Subcutaneous abdominal adipose tissue (tissue), 5 donors: ENCODE data around the gene AK3.
"Not testable (repeated sequence)": the region's sequence is repeated elsewhere in the genome, so short reads cannot be mapped to it uniquely, and the experiment has no call there.

ENCODE experiments used
- H3K27ac ChIP-seq: one replicate; pipeline ENCODE4 v1.7.0; 2013; ENCODE audit warnings: low read depth, mild to moderate bottlenecking, inconsistent platforms, low read length, moderate library complexity
- H3K27me3 ChIP-seq, 5 donors: one replicate each; pipeline ENCODE4 v1.7.0; 2013; ENCODE audit warnings: low read length in 5 of 5, inconsistent platforms in 1 of 5; ENCODE audit not compliant: control insufficient read depth in 5 of 5, insufficient read depth in 4 of 5
- H3K36me3 ChIP-seq, 5 donors: one replicate each; pipeline ENCODE4 v1.7.0; 2013; ENCODE audit warnings: low read length in 5 of 5; ENCODE audit not compliant: control insufficient read depth in 5 of 5, insufficient read depth in 5 of 5
- H3K4me1 ChIP-seq, 5 donors: one replicate each; pipeline ENCODE4 v1.7.0; 2013; ENCODE audit warnings: low read length in 5 of 5, mild to moderate bottlenecking in 3 of 5, moderate library complexity in 1 of 5; ENCODE audit not compliant: control insufficient read depth in 5 of 5, insufficient read depth in 5 of 5
- H3K4me3 ChIP-seq, 5 donors: one replicate each; pipeline ENCODE4 v1.7.0; 2013; ENCODE audit warnings: low read length in 5 of 5, low read depth in 1 of 5
- H3K9ac ChIP-seq, 5 donors: one replicate each; pipeline ENCODE4 v1.7.0; 2013; ENCODE audit warnings: low read length in 5 of 5, mild to moderate bottlenecking in 4 of 5, moderate library complexity in 3 of 5
- H3K9me3 ChIP-seq, 5 donors: one replicate each; pipeline ENCODE4 v1.7.0; 2013; ENCODE audit warnings: low read length in 5 of 5; ENCODE audit not compliant: control insufficient read depth in 5 of 5
- donor health status: healthy.
- donor health status: healthy.
- donor health status: healthy.
- donor health status: healthy.
- donor health status: healthy.

Gene AK3

GRCh38 chr9:4662989-4663792 is 77.8 kb downstream of the AK3 start:
- H3K4me1 ChIP-seq = peaks cover 4 to 47% (median 43%) of the 10 kb centered on the region in 5 donors
- H3K9ac ChIP-seq = peak overlapping the region in 2 of 5 donors; percentile 71 to 81
- peak overlapping the region; percentile 59 to 79 (median 73) for H3K4me3 ChIP-seq
- no peaks in the 10 kb centered on the region for H3K9me3 ChIP-seq
- H3K36me3 ChIP-seq = no peaks in the 10 kb centered on the region
- no peaks in the 10 kb centered on the region for H3K27me3 ChIP-seq
- H3K27ac ChIP-seq = peak overlapping the region; percentile 65

- H3K9ac ChIP-seq = peak within 1 kb of the TSS; percentile 48 to 81 (median 77)
- H3K4me3 ChIP-seq = peak within 1 kb of the TSS; percentile 64 to 79 (median 73)
- peak within 1 kb of the TSS; percentile 65 for H3K27ac ChIP-seq
- H3K36me3 ChIP-seq = no peaks in the 10 kb centered on the region
- H3K4me1 ChIP-seq = peaks cover 4 to 47% (median 43%) of the 10 kb centered on the region in 5 donors
- H3K27me3 ChIP-seq = no peaks in the 10 kb centered on the region
- H3K9me3 ChIP-seq = no peaks in the 10 kb centered on the region
Measured at GRCh38 chr9:4662108-4662988, 78.7 kb downstream of the AK3 start, which contains the start of gene PLPP6. Gene PLPP6, plus strand, starts transcription at chr9:4662294. Its CDS starts 82 bp downstream, at chr9:4662376.

GRCh38 chr9:4661611-4662010 is 79.4 kb downstream of the AK3 start:
- H3K9ac ChIP-seq = peak overlapping the region in 4 of 5 donors; percentile 2 to 81 (median 74)
- peaks cover 4 to 45% (median 43%) of the 10 kb centered on the region in 5 donors for H3K4me1 ChIP-seq
- peak overlapping the region; percentile 64 to 79 (median 73) for H3K4me3 ChIP-seq
- no peaks in the 10 kb centered on the region for H3K36me3 ChIP-seq
- peak overlapping the region; percentile 26 for H3K27ac ChIP-seq
- no peaks in the 10 kb centered on the region for H3K9me3 ChIP-seq
- H3K27me3 ChIP-seq = no peaks in the 10 kb centered on the region

DNA sequence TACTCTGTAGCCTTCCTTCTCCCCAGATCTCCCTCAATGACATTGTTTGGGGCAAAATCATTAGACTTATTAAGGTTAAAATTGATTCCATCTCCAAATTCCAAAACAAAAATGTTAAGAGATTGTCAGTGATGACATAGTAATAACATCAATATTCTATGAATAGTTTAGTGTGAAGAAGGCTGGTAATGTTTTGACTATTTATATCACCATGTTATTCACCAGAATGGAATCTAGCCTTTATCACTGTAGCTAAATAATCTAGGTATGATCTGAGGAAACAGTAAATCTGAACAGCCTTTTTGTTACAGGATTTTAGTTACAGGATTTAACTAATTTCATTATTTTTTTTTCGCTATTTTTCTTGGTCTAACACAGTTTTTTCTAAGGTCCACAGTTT is 79.8 kb downstream of the AK3 start:
- H3K4me3 ChIP-seq = no peak overlapping the region
- no peak overlapping the region for H3K27ac ChIP-seq
- H3K9ac ChIP-seq = no peak overlapping the region
- H3K4me1 ChIP-seq = peaks cover 4 to 43% (median 40%) of the 10 kb centered on the region in 5 donors
- no peaks in the 10 kb centered on the region for H3K9me3 ChIP-seq
- H3K27me3 ChIP-seq = no peaks in the 10 kb centered on the region
- H3K36me3 ChIP-seq = no peaks in the 10 kb centered on the region

DNA sequence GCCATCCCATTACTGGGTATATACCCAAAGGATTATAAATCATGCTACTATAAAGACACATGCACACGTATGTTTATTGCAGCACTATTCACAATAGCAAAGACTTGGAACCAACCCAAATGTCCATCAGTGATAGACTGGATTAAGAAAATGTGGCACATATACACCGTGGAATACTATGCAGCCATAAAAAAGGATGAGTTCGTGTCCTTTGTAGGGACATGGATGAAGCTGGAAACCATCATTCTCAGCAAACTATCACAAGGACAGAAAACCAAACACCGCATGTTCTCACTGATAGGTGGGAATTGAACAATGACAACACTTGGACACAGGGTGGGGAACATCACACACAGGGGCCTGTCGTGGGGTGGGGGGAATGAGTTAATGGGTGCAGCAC is 80.3 kb downstream of the AK3 start:
- peaks cover 4 to 38% (median 35%) of the 10 kb centered on the region in 5 donors for H3K4me1 ChIP-seq
- not testable (repeated sequence) for H3K4me3 ChIP-seq, H3K27me3 ChIP-seq, H3K27ac ChIP-seq, H3K36me3 ChIP-seq, H3K9me3 ChIP-seq, H3K9ac ChIP-seq
